Ureter (tissue), 1 donor: ENCODE data around the gene SELENOH. TPM values are rescaled to one million over a fixed set of nuclear protein-coding genes. Genes with fewer than 3 reads are reported as not detected.
A peak's percentile ranks its signal among the peaks of the same experiment; 100 is the strongest.
"Not testable (repeated sequence)": the region's sequence is repeated elsewhere in the genome, so short reads cannot be mapped to it uniquely, and the experiment has no call there.

Experiments
- DNase-seq: peaks from one replicate; pipeline ENCODE4 v3.0.0-alpha.2; 2020; ENCODE audit warnings: low spot score
- total RNA-seq: library from RNA; stranded (reverse); gene quantifications from one replicate; pipeline ENCODE4 v1.2.4, GENCODE V29; 2023
- donor health status: DM: yes; HTN: yes; CAD: no.

The SELENOH gene
- total RNA-seq = 111 TPM

- peak; percentile 97 for DNase-seq
Observed at GRCh38 chr11:57741132-57742086, at the start of gene SELENOH. Gene SELENOH, plus strand, starts transcription at chr11:57741491. Its CDS starts 105 bp downstream, at chr11:57741596.

- no peak for DNase-seq
Observed at GRCh38 chr11:57698843-57699365, 42.4 kb upstream of the SELENOH start.

GRCh38 chr11:57699813-57700212, 41.5 kb upstream of the SELENOH start:
- DNase-seq = no peak

- no peak for DNase-seq
Observed at GRCh38 chr11:57700425-57700824, 40.9 kb upstream of the SELENOH start.

GRCh38 chr11:57703341-57703740, 38.0 kb upstream of the SELENOH start:
- no peak for DNase-seq

GRCh38 chr11:57704932-57705331, 36.4 kb upstream of the SELENOH start:
- DNase-seq = no peak

GRCh38 chr11:57705432-57705831, 35.9 kb upstream of the SELENOH start:
- DNase-seq = not testable (repeated sequence)

GRCh38 chr11:57709802-57710367, 31.4 kb upstream of the SELENOH start:
- no peak for DNase-seq

GRCh38 chr11:57711414-57712255, 29.7 kb upstream of the SELENOH start, which contains the start of gene MED19:
Gene MED19, minus strand, starts transcription at chr11:57712215. Its CDS starts 36 bp downstream, at chr11:57712179.
- DNase-seq = peak; percentile 88

GRCh38 chr11:57712256-57713150, 28.8 kb upstream of the SELENOH start, which contains the start of gene TMX2:
Gene TMX2, plus strand, starts transcription at chr11:57712593. Its CDS starts 26 bp downstream, at chr11:57712619.
- peak; percentile 95 for DNase-seq

- DNase-seq = no peak
Observed at GRCh38 chr11:57713835-57714234, 27.5 kb upstream of the SELENOH start.

- not testable (repeated sequence) for DNase-seq
Observed at GRCh38 chr11:57716726-57717125, 24.6 kb upstream of the SELENOH start.

GRCh38 chr11:57727185-57727584, 14.1 kb upstream of the SELENOH start:
- no peak for DNase-seq

GRCh38 chr11:57728829-57729228, 12.5 kb upstream of the SELENOH start:
- DNase-seq = no peak

GRCh38 chr11:57729479-57729878, 11.8 kb upstream of the SELENOH start:
- no peak for DNase-seq

GRCh38 chr11:57732661-57733060, 8.6 kb upstream of the SELENOH start:
- DNase-seq = no peak

- no peak for DNase-seq
Observed at GRCh38 chr11:57735619-57736298, 5.5 kb upstream of the SELENOH start.

GRCh38 chr11:57742087-57742452, 779 bp downstream of the SELENOH start:
- DNase-seq = no peak

GRCh38 chr11:57744357-57744756, 3.1 kb downstream of the SELENOH start:
- no peak for DNase-seq

GRCh38 chr11:57745206-57745605, 3.9 kb downstream of the SELENOH start:
- no peak for DNase-seq
